ENCODE data around the gene CFAP74. TPM values are rescaled to one million over a fixed set of nuclear protein-coding genes. Genes with fewer than 3 reads are reported as not detected.

The CFAP74 gene
- total RNA-seq: 0.16 to 0.42 TPM (median 0.18 TPM) in 3 replicates

DNA sequence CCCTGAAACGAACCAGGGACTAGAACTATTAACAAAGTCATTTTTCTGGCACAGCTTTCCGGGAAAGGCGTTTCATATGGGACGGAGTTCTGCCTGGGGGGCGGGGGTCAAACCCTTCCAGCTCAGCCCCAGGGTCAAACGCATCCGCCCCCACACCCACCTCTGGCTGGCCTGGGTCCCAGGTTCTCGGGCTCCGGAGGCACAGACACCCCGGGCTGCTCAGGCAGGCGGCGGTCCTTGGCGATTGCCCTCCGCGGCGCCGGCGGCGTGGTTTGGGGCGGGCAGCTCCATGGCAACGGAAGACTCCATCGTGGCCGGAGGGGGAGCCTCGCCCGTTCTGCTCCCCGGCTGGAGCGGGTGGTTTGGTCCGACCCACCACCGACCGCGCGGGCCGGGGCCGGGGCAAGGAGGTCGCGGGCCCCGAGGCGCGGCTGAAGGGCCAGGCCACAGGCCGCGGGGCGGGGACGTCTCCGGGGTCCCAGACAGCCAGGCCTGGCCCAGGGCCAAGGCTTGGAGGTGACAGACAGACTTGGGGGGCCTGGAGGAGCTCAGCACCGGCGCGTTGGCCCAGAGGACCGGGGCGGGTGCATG, at the start of gene CFAP74:
Gene CFAP74 (minus strand): TSS at position 246 of the 591 bp plus-strand sequence. CDS start 12,830 bp downstream, outside the sequence.
- Mint-ChIP-seq H3K27me3 (ENCODE audit: low read depth) (peaks cover 22% of the 10 kb centered on the region), H3K4me3 (peak within 1 kb of the TSS; percentile 44), H3K36me3 (no peaks in the 10 kb centered on the region), H3K9me3 (no peaks in the 10 kb centered on the region), H3K27ac (no peak within 1 kb of the TSS), H3K4me1 (peaks cover 8% of the 10 kb centered on the region)
- DNase-seq (ENCODE audit: low spot score in 2 of 2, unreplicated experiment in 2 of 2): peak; percentile 53 to 73
- TF ChIP-seq, protein P1, sequence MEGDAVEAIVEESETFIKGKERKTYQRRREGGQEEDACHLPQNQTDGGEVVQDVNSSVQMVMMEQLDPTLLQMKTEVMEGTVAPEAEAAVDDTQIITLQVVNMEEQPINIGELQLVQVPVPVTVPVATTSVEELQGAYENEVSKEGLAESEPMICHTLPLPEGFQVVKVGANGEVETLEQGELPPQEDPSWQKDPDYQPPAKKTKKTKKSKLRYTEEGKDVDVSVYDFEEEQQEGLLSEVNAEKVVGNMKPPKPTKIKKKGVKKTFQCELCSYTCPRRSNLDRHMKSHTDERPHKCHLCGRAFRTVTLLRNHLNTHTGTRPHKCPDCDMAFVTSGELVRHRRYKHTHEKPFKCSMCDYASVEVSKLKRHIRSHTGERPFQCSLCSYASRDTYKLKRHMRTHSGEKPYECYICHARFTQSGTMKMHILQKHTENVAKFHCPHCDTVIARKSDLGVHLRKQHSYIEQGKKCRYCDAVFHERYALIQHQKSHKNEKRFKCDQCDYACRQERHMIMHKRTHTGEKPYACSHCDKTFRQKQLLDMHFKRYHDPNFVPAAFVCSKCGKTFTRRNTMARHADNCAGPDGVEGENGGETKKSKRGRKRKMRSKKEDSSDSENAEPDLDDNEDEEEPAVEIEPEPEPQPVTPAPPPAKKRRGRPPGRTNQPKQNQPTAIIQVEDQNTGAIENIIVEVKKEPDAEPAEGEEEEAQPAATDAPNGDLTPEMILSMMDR (IDR thresholded peaks at IDR 0.05; ENCODE audit: unreplicated experiment): no peak

- TF ChIP-seq, protein P1 (IDR thresholded peaks at IDR 0.05; ENCODE audit: unreplicated experiment): no peak
- H3K27me3 Mint-ChIP-seq (ENCODE audit: low read depth): peaks cover 28% of the 10 kb centered on the region
These were observed 49.6 kb upstream of the CFAP74 start for GRCh38 chr1:2053217-2053616.

DNA sequence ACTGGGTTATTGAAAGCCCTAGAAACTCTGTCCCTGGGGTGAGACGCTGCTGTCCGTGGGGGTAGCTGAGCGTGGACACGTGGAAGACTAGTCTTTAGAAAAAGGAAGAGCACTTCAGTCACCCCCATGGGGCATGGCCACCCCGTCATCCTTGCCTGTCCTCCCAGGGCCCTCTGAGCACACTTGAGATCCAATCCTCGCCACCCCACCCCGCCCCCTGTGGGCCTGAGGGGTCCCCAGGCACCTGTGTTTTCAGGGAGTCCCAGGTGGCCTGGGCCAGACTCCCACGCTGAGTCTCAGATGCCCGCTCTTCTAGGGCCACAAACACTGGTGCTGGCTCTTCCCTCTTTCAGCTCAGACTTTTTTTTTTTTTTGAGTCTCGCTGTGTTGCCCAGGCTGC, 49.2 kb upstream of the CFAP74 start:
- TF ChIP-seq, protein P1 (IDR thresholded peaks at IDR 0.05; ENCODE audit: unreplicated experiment): no peak
- Mint-ChIP-seq H3K27me3 (ENCODE audit: low read depth) (peaks cover 29% of the 10 kb centered on the region), H3K27ac (peak overlapping the region; percentile 13), H3K9me3 (no peaks in the 10 kb centered on the region), H3K4me3 (peak overlapping the region; percentile 44), H3K36me3 (peaks cover 7% of the 10 kb centered on the region), H3K4me1 (peaks cover 15% of the 10 kb centered on the region)
- no peak for DNase-seq (ENCODE audit: low spot score in 2 of 2, unreplicated experiment in 2 of 2)

More at GRCh38 chr1:2053217-2053616, 49.6 kb upstream of the CFAP74 start:
- Mint-ChIP-seq H3K4me3 (peak overlapping the region; percentile 36), H3K36me3 (peaks cover 7% of the 10 kb centered on the region), H3K27ac (no peak overlapping the region), H3K9me3 (no peaks in the 10 kb centered on the region), H3K4me1 (peaks cover 14% of the 10 kb centered on the region)
- no peak for DNase-seq (ENCODE audit: low spot score in 2 of 2, unreplicated experiment in 2 of 2)

DNA sequence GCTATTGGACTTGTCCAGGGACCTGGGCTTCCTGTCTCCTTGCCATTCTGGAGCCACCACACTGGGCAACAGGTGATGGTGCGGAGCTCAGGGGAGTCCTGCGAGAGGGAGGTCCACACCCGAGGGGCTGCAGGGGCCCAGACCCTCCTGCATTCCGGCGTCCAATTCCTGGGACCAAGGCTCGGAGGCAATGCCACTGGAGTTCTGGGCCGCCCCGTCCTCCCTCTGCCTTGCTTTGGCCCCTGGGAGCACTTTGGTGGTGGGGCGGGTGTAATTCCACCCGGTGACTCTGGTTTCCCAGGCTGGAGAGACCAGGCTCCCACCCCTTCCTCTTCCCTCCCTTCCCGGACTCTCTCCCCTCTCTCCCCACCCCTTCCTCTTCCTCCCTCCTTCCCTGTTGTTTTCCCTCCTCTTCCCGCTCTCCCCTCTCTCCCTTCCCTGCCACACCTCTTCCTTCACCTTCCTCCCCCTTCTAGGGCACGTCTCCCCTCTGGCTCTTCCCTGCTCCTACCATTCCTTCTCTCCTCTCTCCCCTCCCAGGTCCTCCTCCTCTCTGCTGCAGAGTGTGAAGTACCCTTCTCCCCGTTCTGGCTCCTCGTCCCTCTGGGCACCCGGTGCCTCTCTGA, 48.6 kb upstream of the CFAP74 start:
- TF ChIP-seq, protein P1 (IDR thresholded peaks at IDR 0.05; ENCODE audit: unreplicated experiment): no peak
- H3K27me3 Mint-ChIP-seq (ENCODE audit: low read depth): peaks cover 31% of the 10 kb centered on the region
- no peaks in the 10 kb centered on the region for H3K9me3 Mint-ChIP-seq
- H3K27ac Mint-ChIP-seq: peak overlapping the region; percentile 13
- peaks cover 7% of the 10 kb centered on the region for H3K36me3 Mint-ChIP-seq
- H3K4me1 Mint-ChIP-seq: peaks cover 15% of the 10 kb centered on the region
- peak overlapping the region; percentile 66 for H3K4me3 Mint-ChIP-seq
- DNase-seq (ENCODE audit: low spot score in 2 of 2, unreplicated experiment in 2 of 2): no peak

DNA sequence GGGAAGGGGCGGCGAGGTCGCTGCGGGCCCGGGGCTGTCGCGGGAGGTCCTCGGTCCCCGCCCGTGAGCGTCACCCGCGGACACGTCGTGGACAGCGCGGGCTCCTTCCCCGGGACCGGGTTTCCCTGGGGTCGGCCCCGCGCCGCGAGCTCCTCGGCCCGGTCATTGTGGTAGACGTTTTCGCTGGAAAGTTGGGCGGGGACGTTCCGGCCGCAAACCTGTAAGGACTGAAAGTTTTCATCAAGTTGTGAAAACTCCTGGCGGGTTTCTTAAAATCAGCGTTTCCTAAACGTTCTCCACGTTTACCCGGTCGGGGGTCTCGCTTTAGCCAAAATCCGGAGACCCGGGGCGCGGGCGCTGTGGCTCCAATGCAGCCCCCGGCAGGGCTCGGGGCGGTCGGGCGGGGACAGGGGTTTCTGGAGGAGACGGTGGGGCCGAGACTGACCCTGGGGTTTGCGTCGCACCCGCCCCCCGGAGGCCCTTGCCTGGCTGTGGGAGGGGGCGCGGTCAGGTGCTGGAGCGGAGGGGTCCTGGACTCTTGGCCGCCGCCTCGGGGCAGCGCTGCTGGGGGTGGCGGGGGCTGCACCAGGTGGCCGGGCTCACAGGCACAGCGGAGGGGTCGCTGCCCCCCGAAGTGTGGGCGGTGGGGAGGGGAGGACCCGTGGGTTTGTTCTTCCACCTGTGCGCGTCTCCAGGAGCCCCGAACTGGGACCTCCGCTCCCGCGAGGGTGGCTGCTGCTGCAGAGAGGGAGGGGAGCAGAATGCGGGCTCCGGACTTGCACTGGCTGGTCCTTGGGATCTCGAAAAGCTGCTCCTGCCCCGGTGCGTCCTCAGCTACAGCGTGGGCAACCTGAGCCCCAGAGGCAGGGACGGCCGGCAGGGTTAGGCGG, 47.5 kb upstream of the CFAP74 start:
- peaks cover 39% of the 10 kb centered on the region for H3K27me3 Mint-ChIP-seq (ENCODE audit: low read depth)
- TF ChIP-seq, protein P1 (IDR thresholded peaks at IDR 0.05; ENCODE audit: unreplicated experiment): no peak
- no peaks in the 10 kb centered on the region for H3K9me3 Mint-ChIP-seq
- DNase-seq (ENCODE audit: low spot score in 2 of 2, unreplicated experiment in 2 of 2): peak in 1 of 2 experiments; percentile 59
- peaks cover 4% of the 10 kb centered on the region for H3K36me3 Mint-ChIP-seq
- H3K27ac Mint-ChIP-seq: no peak overlapping the region
- peak overlapping the region; percentile 66 for H3K4me3 Mint-ChIP-seq
- peaks cover 15% of the 10 kb centered on the region for H3K4me1 Mint-ChIP-seq
